KMS-11 (cell line): Measurements from ENCODE around the gene IL15.
"Not testable (repeated sequence)": the region's sequence is repeated elsewhere in the genome, so short reads cannot be mapped to it uniquely, and the experiment has no call there.

ENCODE experiments used
- H2AFZ ChIP-seq: fragments of 200-600 bp; sonication (generic); 2 replicates; pipeline ENCODE4 v1.6.1; 2016; ENCODE audit warnings: antibody characterized with exemption, mixed run types, low read depth
- H3K27ac ChIP-seq: fragments of 200-600 bp; sonication (generic); 2 replicates; pipeline ENCODE4 v1.6.1; 2016; ENCODE audit warnings: mild to moderate bottlenecking, mixed run types
- H3K27me3 ChIP-seq: fragments of 200-600 bp; sonication (generic); 2 replicates; pipeline ENCODE4 v1.6.1; 2017; ENCODE audit warnings: mild to moderate bottlenecking, low read depth, mixed run types, moderate library complexity; ENCODE audit not compliant: insufficient read depth
- H3K36me3 ChIP-seq: fragments of 200-600 bp; sonication (generic); 2 replicates; pipeline ENCODE4 v1.6.1; 2017; ENCODE audit warnings: mild to moderate bottlenecking, mixed run types; ENCODE audit not compliant: insufficient read depth
- H3K4me1 ChIP-seq: fragments of 200-600 bp; sonication (generic); 2 replicates; pipeline ENCODE4 v1.6.1; 2016; ENCODE audit warnings: mild to moderate bottlenecking, low read depth, mixed run types; ENCODE audit not compliant: poor library complexity, severe bottlenecking
- H3K4me2 ChIP-seq: fragments of 200-600 bp; sonication (generic); 2 replicates; pipeline ENCODE4 v1.7.0; 2016; ENCODE audit warnings: mild to moderate bottlenecking, mixed run types
- H3K4me3 ChIP-seq: fragments of 200-600 bp; sonication (generic); IDR thresholded peaks from 2 replicates; pipeline ENCODE4 v1.6.1; 2017; ENCODE audit warnings: low read depth, low read length, mixed read lengths; ENCODE audit not compliant: insufficient read depth
- H3K79me2 ChIP-seq: fragments of 200-600 bp; sonication (generic); 2 replicates; pipeline ENCODE4 v1.6.1; 2016; ENCODE audit warnings: low read depth, mixed run types; ENCODE audit not compliant: insufficient read depth
- H3K9ac ChIP-seq: fragments of 200-600 bp; sonication (generic); 2 replicates; pipeline ENCODE4 v1.6.1; 2016; ENCODE audit warnings: mild to moderate bottlenecking, mixed run types
- H4K20me1 ChIP-seq: fragments of 200-600 bp; sonication (generic); 2 replicates; pipeline ENCODE4 v1.6.1; 2016; ENCODE audit warnings: mild to moderate bottlenecking, mixed run types; ENCODE audit not compliant: insufficient read depth
- TF ChIP-seq, protein P1 (sequence below): fragments of 200-600 bp; sonication (generic); conservative IDR thresholded peaks from 2 replicates; pipeline ENCODE4 v1.6.1; 2017; ENCODE audit warnings: low read depth, mild to moderate bottlenecking, antibody characterized with exemption, low read length, moderate library complexity, mixed read lengths

The IL15 gene

GRCh38 chr4:141605425-141605856 is 30.9 kb upstream of the IL15 start:
- Histone ChIP-seq H3K4me2 (no peak overlapping the region), H3K4me1 (no peaks in the 10 kb centered on the region), H4K20me1 (no peaks in the 10 kb centered on the region), H3K9ac (no peak overlapping the region), H2AFZ (no peak overlapping the region), H3K27ac (no peak overlapping the region), H3K27me3 (no peaks in the 10 kb centered on the region), H3K36me3 (no peaks in the 10 kb centered on the region), H3K79me2 (no peaks in the 10 kb centered on the region), H3K4me3 (no peak overlapping the region)
- TF ChIP-seq, protein P1, sequence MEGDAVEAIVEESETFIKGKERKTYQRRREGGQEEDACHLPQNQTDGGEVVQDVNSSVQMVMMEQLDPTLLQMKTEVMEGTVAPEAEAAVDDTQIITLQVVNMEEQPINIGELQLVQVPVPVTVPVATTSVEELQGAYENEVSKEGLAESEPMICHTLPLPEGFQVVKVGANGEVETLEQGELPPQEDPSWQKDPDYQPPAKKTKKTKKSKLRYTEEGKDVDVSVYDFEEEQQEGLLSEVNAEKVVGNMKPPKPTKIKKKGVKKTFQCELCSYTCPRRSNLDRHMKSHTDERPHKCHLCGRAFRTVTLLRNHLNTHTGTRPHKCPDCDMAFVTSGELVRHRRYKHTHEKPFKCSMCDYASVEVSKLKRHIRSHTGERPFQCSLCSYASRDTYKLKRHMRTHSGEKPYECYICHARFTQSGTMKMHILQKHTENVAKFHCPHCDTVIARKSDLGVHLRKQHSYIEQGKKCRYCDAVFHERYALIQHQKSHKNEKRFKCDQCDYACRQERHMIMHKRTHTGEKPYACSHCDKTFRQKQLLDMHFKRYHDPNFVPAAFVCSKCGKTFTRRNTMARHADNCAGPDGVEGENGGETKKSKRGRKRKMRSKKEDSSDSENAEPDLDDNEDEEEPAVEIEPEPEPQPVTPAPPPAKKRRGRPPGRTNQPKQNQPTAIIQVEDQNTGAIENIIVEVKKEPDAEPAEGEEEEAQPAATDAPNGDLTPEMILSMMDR: no peak

- no peaks in the 10 kb centered on the region for H4K20me1 ChIP-seq
- no peaks in the 10 kb centered on the region for H3K79me2 ChIP-seq
- no peak overlapping the region for H3K4me2 ChIP-seq
- TF ChIP-seq, protein P1: no peak
- H3K36me3 ChIP-seq: no peaks in the 10 kb centered on the region
- no peak overlapping the region for H3K9ac ChIP-seq
- H3K27ac ChIP-seq: no peak overlapping the region
- no peaks in the 10 kb centered on the region for H3K4me1 ChIP-seq
- no peak overlapping the region for H2AFZ ChIP-seq
- no peak overlapping the region for H3K4me3 ChIP-seq
- H3K27me3 ChIP-seq: no peaks in the 10 kb centered on the region
These were observed 27.1 kb upstream of the IL15 start for GRCh38 chr4:141609243-141609642.

DNA sequence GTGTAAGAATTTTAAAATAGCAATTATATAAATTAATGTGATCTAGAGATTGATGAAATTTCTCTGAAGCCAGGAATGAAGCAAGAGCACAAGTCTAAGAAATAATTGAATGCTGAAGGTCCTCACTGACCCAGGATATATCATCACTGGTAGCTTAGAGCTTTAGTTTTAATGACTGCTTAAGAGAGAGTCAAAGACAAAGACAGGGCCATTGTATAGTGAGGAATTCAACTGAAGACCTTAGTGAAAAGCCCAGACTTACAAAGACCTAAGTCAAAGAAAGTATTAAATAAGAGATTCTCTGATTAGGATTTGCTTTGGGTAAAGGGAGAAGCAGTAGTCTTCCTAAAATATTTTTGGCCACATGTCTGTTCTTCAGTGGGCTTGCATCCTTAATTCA is 26.0 kb upstream of the IL15 start:
- Histone ChIP-seq H4K20me1 (no peaks in the 10 kb centered on the region), H3K9ac (no peak overlapping the region), H3K4me1 (no peaks in the 10 kb centered on the region), H3K4me2 (no peak overlapping the region), H3K27me3 (no peaks in the 10 kb centered on the region), H3K27ac (no peak overlapping the region), H3K36me3 (no peaks in the 10 kb centered on the region), H3K4me3 (no peak overlapping the region), H2AFZ (no peak overlapping the region), H3K79me2 (no peaks in the 10 kb centered on the region)
- TF ChIP-seq, protein P1: no peak

GRCh38 chr4:141614878-141615586 is 21.4 kb upstream of the IL15 start:
- no peak overlapping the region for H2AFZ ChIP-seq
- no peak overlapping the region for H3K9ac ChIP-seq
- no peaks in the 10 kb centered on the region for H3K36me3 ChIP-seq

DNA sequence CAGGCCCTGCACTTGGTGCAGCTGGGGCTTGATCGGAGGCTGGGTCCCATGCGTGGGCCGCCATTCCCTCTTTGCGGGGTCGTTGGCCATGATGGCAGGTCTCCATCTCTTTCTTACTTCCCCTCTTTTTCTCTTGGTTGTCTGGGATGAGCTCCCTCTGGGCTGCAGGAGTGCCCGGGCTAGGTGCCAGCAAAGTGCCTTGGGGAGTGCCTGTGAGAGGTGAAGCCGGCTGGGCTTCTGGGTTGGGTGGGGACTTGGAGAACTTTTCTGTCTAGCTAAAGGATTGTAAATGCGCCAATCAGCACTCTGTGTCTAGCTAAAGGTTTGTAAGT is 20.8 kb upstream of the IL15 start:
- H3K4me2 ChIP-seq, H2AFZ ChIP-seq, H4K20me1 ChIP-seq, H3K4me1 ChIP-seq, H3K79me2 ChIP-seq, H3K27me3 ChIP-seq, H3K27ac ChIP-seq, H3K36me3 ChIP-seq, H3K4me3 ChIP-seq, H3K9ac ChIP-seq: not testable (repeated sequence)

More at GRCh38 chr4:141614878-141615586, 21.4 kb upstream of the IL15 start:
- Histone ChIP-seq H3K79me2 (no peaks in the 10 kb centered on the region), H3K27ac (no peak overlapping the region), H3K4me2 (no peak overlapping the region), H3K4me3 (no peak overlapping the region), H3K4me1 (no peaks in the 10 kb centered on the region), H3K27me3 (no peaks in the 10 kb centered on the region), H4K20me1 (no peaks in the 10 kb centered on the region)
- TF ChIP-seq, protein P1: no peak
